Keratinocyte (primary cell): ENCODE measurements around the gene ARHGAP15. TPM values are rescaled to one million over a fixed set of nuclear protein-coding genes. Genes with fewer than 3 reads are reported as not detected.

ENCODE experiments used
- DNase-seq: peaks from one replicate; pipeline ENCODE4 v3.0.0-alpha.2; 2011; ENCODE audit warnings: low read depth, missing footprints, low spot score
- FAIRE-seq: peaks from 2 replicates; lab custom pipeline; 2011; peaks lifted over from hg19 to GRCh38; lab: Jason Lieb, UNC
- H2AFZ ChIP-seq: 2 replicates; pipeline ENCODE4 v1.6.0; 2012; ENCODE audit warnings: low read length, control low read depth, inconsistent platforms; ENCODE audit not compliant: control insufficient read depth
- H3K27ac ChIP-seq: 2 replicates; pipeline ENCODE4 v1.5.1; 2011; ENCODE audit warnings: low read length; ENCODE audit not compliant: control insufficient read depth, insufficient read depth
- H3K27me3 ChIP-seq: 3 replicates; pipeline ENCODE4 v1.6.0; 2011; ENCODE audit warnings: low read length; ENCODE audit not compliant: control insufficient read depth, insufficient read depth; ENCODE audit errors: extremely low read depth
- H3K36me3 ChIP-seq, 2 experiments: 2 replicates in 1 of 2; 3 replicates in 1 of 2; pipeline ENCODE4 v1.5.1; 2011; ENCODE audit warnings: low read length in 2 of 2, mild to moderate bottlenecking in 1 of 2; ENCODE audit not compliant: control insufficient read depth in 2 of 2, insufficient read depth in 2 of 2; ENCODE audit errors: extremely low read depth in 1 of 2
- H3K4me1 ChIP-seq: 3 replicates; pipeline ENCODE4 v1.5.1; 2011; ENCODE audit warnings: low read length; ENCODE audit not compliant: control insufficient read depth, insufficient read depth; ENCODE audit errors: extremely low read depth
- H3K4me2 ChIP-seq: 3 replicates; pipeline ENCODE4 v1.6.0; 2011; ENCODE audit warnings: low read depth, low read length; ENCODE audit not compliant: control insufficient read depth, insufficient read depth; ENCODE audit errors: extremely low read depth
- H3K4me3 ChIP-seq, 3 experiments: fragments of 200-600 bp in 1 of 3; sonication (generic) in 1 of 3; 2 replicates in 2 of 3; 3 replicates in 1 of 3; pipeline ENCODE4 v1.5.1; 2011 to 2016; ENCODE audit warnings: low read length in 3 of 3, mild to moderate bottlenecking in 3 of 3, control low read depth in 2 of 3, inconsistent platforms in 1 of 3, low read depth in 1 of 3, mixed read lengths in 1 of 3, mixed run types in 1 of 3, moderate library complexity in 1 of 3; ENCODE audit not compliant: control insufficient read depth in 2 of 3, insufficient read depth in 2 of 3; ENCODE audit errors: extremely low read depth in 1 of 3
- H3K79me2 ChIP-seq: 2 replicates; pipeline ENCODE4 v1.6.0; 2012; ENCODE audit warnings: low read length; ENCODE audit not compliant: control insufficient read depth, insufficient read depth
- H3K9ac ChIP-seq: 3 replicates; pipeline ENCODE4 v1.6.0; 2011; ENCODE audit warnings: low read length; ENCODE audit not compliant: control insufficient read depth, insufficient read depth; ENCODE audit errors: extremely low read depth
- H3K9me1 ChIP-seq: 3 replicates; pipeline ENCODE4 v1.6.0; 2011; ENCODE audit warnings: low read length; ENCODE audit not compliant: control insufficient read depth, insufficient read depth; ENCODE audit errors: extremely low read depth
- H3K9me3 ChIP-seq: 2 replicates; pipeline ENCODE4 v1.5.1; 2012; ENCODE audit warnings: low read depth, low read length; ENCODE audit not compliant: control insufficient read depth
- H4K20me1 ChIP-seq: 3 replicates; pipeline ENCODE4 v1.6.0; 2011; ENCODE audit warnings: low read length; ENCODE audit not compliant: control insufficient read depth, insufficient read depth; ENCODE audit errors: extremely low read depth
- EZH2 ChIP-seq: IDR thresholded peaks from one replicate; pipeline ENCODE4 v1.6.1; 2012; ENCODE audit warnings: inconsistent platforms, mild to moderate bottlenecking, low read length, moderate library complexity
- dilution Hi-C: fragments of 300-500 bp; cut with MboI; formaldehyde crosslinking; loops from one replicate; pipeline ENCODE4 v1.7.0; 2020; ENCODE audit warnings: low sequenced_read_pairs; ENCODE audit not compliant: extremely low pct_ligation_motif_present
- polyA plus RNA-seq, 5 experiments: library from polyadenylated mRNA; depleted of rRNA in 3 of 5; stranded (reverse) in 3 of 5; stranded (forward) in 1 of 5; unstranded in 1 of 5; fragments of >200 nt; gene quantifications; 1 replicate in 1 of 5; 2 replicates in 3 of 5; 3 replicates in 1 of 5; pipeline versions ENCODE4 v1.2.1 to v1.2.3, GENCODE V29; 2011 to 2012; ENCODE audit warnings: missing spikeins in 2 of 5, low read depth in 1 of 5, low replicate concordance in 1 of 5
- TF ChIP-seq, protein P1 (sequence below), 3 experiments: IDR thresholded peaks in 1 of 3; conservative IDR thresholded peaks in 1 of 3; optimal IDR thresholded peaks in 1 of 3; 2 replicates in 2 of 3; 3 replicates in 1 of 3; pipeline versions ENCODE3 to v1.5.1; 2011; ENCODE audit warnings: low read length in 3 of 3, mild to moderate bottlenecking in 3 of 3, moderate library complexity in 2 of 3, control low read depth in 1 of 3, inconsistent platforms in 1 of 3; ENCODE audit not compliant: insufficient read depth in 2 of 3; ENCODE audit errors: extremely low read depth in 1 of 3

ARHGAP15 gene
- polyA plus RNA-seq, 1 donor (not counting 4 experiments of a cell fraction or from before 2014, with no cell fraction given), result not detected

DNA sequence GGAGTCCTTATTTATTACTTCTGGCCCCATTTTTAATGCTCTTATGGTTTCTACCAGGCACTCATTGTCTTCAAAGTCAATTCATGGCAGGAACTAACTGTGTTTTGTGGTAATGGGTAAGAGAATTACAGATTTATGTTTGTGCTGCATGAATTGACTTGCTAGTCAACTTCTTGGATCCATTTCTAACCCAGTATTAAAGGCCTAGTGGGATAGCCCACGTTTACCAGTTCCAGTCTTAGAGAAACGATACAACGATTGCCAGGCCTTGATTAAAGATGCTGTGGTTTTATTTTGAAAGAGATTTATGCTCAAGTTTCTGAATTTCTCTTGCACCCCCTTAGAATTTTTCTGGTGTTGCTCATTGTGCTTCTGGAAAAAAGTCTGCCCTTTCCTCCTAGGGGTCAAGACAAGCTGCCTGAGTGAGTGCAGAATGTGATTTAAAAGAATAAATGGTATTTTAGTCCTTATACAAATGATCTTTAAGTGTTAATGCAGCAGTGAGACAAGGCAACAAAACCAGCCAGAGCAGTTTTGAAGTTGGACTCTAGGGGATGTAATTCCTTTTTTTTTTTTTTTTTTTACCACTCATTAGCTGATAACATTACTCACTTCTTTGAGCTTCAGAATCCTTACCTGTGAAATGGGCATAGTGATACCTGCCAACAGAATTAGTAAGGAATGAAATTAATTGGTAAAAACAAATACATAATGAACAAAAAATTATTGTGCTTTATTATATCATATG is 101.5 kb downstream of the ARHGAP15 start:
- Histone ChIP-seq H3K27me3 (no peaks in the 10 kb centered on the region), H3K4me2 (no peak overlapping the region), H3K9me1 (no peaks in the 10 kb centered on the region), H3K9me3 (no peaks in the 10 kb centered on the region), H3K4me3 (no peak overlapping the region), H3K27ac (no peak overlapping the region), H3K36me3 (no peaks in the 10 kb centered on the region), H2AFZ (no peak overlapping the region), H3K9ac (no peak overlapping the region), H3K79me2 (no peaks in the 10 kb centered on the region), H3K4me1 (no peaks in the 10 kb centered on the region), H4K20me1 (no peaks in the 10 kb centered on the region)
- DNase-seq, result no peak
- no peak for FAIRE-seq
- TF ChIP-seq, protein P1, sequence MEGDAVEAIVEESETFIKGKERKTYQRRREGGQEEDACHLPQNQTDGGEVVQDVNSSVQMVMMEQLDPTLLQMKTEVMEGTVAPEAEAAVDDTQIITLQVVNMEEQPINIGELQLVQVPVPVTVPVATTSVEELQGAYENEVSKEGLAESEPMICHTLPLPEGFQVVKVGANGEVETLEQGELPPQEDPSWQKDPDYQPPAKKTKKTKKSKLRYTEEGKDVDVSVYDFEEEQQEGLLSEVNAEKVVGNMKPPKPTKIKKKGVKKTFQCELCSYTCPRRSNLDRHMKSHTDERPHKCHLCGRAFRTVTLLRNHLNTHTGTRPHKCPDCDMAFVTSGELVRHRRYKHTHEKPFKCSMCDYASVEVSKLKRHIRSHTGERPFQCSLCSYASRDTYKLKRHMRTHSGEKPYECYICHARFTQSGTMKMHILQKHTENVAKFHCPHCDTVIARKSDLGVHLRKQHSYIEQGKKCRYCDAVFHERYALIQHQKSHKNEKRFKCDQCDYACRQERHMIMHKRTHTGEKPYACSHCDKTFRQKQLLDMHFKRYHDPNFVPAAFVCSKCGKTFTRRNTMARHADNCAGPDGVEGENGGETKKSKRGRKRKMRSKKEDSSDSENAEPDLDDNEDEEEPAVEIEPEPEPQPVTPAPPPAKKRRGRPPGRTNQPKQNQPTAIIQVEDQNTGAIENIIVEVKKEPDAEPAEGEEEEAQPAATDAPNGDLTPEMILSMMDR (optimal IDR thresholded peaks at IDR 0.05 in 1 of 3, IDR thresholded peaks at IDR 0.05 in 1 of 3, conservative IDR thresholded peaks at IDR 0.05 in 1 of 3; ENCODE audit: extremely low read depth in 1 of 3, insufficient read depth in 2 of 3, low read length in 3 of 3), result no peak
- TF ChIP-seq EZH2, result no peak
- dilution Hi-C loops, result no loop called here

DNA sequence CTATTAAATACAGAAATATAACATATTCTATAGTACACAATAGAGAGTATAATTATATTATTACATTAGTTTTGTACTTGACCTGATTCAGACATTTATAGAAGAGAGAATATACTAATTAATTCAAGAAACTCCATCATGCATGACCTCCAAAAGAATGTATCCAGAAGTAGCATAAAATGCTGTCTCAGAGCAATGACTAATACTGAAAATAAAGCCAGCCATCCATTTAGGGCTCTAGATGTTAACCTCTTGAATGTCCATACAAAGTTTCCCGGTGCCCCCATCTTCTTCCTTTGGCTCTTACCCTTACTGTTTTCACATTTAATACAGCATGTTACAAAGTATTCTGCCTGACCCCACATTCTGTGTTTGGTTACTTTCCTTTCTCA is 102.0 kb downstream of the ARHGAP15 start:
- DNase-seq, result no peak
- no peak overlapping the region for H3K27ac ChIP-seq

More for the DNA sequence above, 102.0 kb downstream of the ARHGAP15 start:
- Histone ChIP-seq H3K36me3 (no peaks in the 10 kb centered on the region), H3K4me3 (no peak overlapping the region), H3K9ac (no peak overlapping the region), H2AFZ (no peak overlapping the region), H3K9me1 (no peaks in the 10 kb centered on the region), H3K27me3 (no peaks in the 10 kb centered on the region), H3K4me1 (no peaks in the 10 kb centered on the region), H3K4me2 (no peak overlapping the region), H3K79me2 (no peaks in the 10 kb centered on the region), H3K9me3 (no peaks in the 10 kb centered on the region), H4K20me1 (no peaks in the 10 kb centered on the region)
- dilution Hi-C loops, result no loop called here
- FAIRE-seq, result no peak
- TF ChIP-seq, protein P1 (optimal IDR thresholded peaks at IDR 0.05 in 1 of 3, IDR thresholded peaks at IDR 0.05 in 1 of 3, conservative IDR thresholded peaks at IDR 0.05 in 1 of 3; ENCODE audit: extremely low read depth in 1 of 3, insufficient read depth in 2 of 3, low read length in 3 of 3), result no peak
- no peak for TF ChIP-seq EZH2
